OCI-LY1 (cell line): ENCODE data around the gene KLHL40.

ENCODE experiments used
- H2AFZ ChIP-seq: fragments of 200-600 bp; sonication (generic), shearing (Covaris generic); 2 replicates; pipeline ENCODE4 v1.6.0; 2014; ENCODE audit warnings: antibody characterized with exemption, mild to moderate bottlenecking, low read length
- H3F3A ChIP-seq: fragments of 200-600 bp; sonication (generic), shearing (Covaris generic); 2 replicates; pipeline ENCODE4 v1.6.0; 2014; ENCODE audit warnings: mild to moderate bottlenecking, antibody characterized with exemption, low read length, moderate library complexity; ENCODE audit not compliant: insufficient read depth
- H3K27ac ChIP-seq: fragments of 200-600 bp; sonication (generic); 2 replicates; pipeline ENCODE4 v1.5.1; 2014; ENCODE audit warnings: low read length, mixed run types, mild to moderate bottlenecking, low read depth; ENCODE audit not compliant: poor library complexity, severe bottlenecking
- H3K27me3 ChIP-seq: fragments of 200-600 bp; sonication (generic); 2 replicates; pipeline ENCODE4 v1.6.0; 2014; ENCODE audit warnings: antibody characterized with exemption, mild to moderate bottlenecking, low read length, moderate library complexity; ENCODE audit not compliant: insufficient read depth
- H3K36me3 ChIP-seq: fragments of 200-600 bp; sonication (generic); 2 replicates; pipeline ENCODE4 v1.6.1; 2014; ENCODE audit warnings: mild to moderate bottlenecking, antibody characterized with exemption, low read length, moderate library complexity, mixed read lengths; ENCODE audit not compliant: insufficient read depth
- H3K4me1 ChIP-seq: fragments of 200-600 bp; sonication (generic); 2 replicates; pipeline ENCODE4 v1.5.1; 2014; ENCODE audit warnings: mild to moderate bottlenecking, low read length, moderate library complexity; ENCODE audit not compliant: insufficient read depth, severe bottlenecking
- H3K4me2 ChIP-seq: fragments of 200-600 bp; sonication (generic), shearing (Covaris generic); 2 replicates; pipeline ENCODE4 v1.6.1; 2014; ENCODE audit warnings: low read length
- H3K4me3 ChIP-seq: fragments of 200-600 bp; sonication (generic); 2 replicates; pipeline ENCODE4 v1.5.1; 2014; ENCODE audit warnings: low read length, low read depth, mild to moderate bottlenecking, mixed read lengths; ENCODE audit not compliant: poor library complexity, severe bottlenecking
- H3K79me2 ChIP-seq: fragments of 200-600 bp; shearing (Covaris generic); 2 replicates; pipeline ENCODE4 v1.6.1; 2016; ENCODE audit warnings: mixed run types, low read length, mixed read lengths; ENCODE audit not compliant: insufficient read depth
- H3K9ac ChIP-seq: fragments of 200-600 bp; sonication (generic), shearing (Covaris generic); 2 replicates; pipeline ENCODE4 v1.6.1; 2014; ENCODE audit warnings: mild to moderate bottlenecking, low read length, mixed read lengths
- H3K9me2 ChIP-seq: fragments of 200-600 bp; sonication (generic), shearing (Covaris generic); 2 replicates; pipeline ENCODE4 v1.6.1; 2014; ENCODE audit warnings: low read depth, mild to moderate bottlenecking, low read length, mixed read lengths
- H3K9me3 ChIP-seq: fragments of 200-600 bp; shearing (Covaris generic); 2 replicates; pipeline ENCODE4 v1.6.1; 2014; ENCODE audit warnings: low read length, mixed read lengths
- H4K20me1 ChIP-seq: fragments of 200-600 bp; sonication (generic), shearing (Covaris generic); 2 replicates; pipeline ENCODE4 v1.6.0; 2016; ENCODE audit warnings: mild to moderate bottlenecking, low read length; ENCODE audit not compliant: insufficient read depth
- EZH2 ChIP-seq: fragments of 200-600 bp; sonication (generic), shearing (Covaris generic); IDR thresholded peaks from 2 replicates; pipeline ENCODE4 v1.8.0; 2017; ENCODE audit warnings: borderline replicate concordance, mixed run types, mild to moderate bottlenecking, antibody characterized with exemption, low read length, moderate library complexity, mixed read lengths
- TF ChIP-seq, protein P1 (sequence below): fragments of 200-600 bp; sonication (generic), shearing (Covaris generic); IDR thresholded peaks from 2 replicates; pipeline ENCODE4 v1.5.1; 2017; ENCODE audit warnings: mild to moderate bottlenecking, antibody characterized with exemption, low read length, moderate library complexity, mixed read lengths

Gene KLHL40

DNA sequence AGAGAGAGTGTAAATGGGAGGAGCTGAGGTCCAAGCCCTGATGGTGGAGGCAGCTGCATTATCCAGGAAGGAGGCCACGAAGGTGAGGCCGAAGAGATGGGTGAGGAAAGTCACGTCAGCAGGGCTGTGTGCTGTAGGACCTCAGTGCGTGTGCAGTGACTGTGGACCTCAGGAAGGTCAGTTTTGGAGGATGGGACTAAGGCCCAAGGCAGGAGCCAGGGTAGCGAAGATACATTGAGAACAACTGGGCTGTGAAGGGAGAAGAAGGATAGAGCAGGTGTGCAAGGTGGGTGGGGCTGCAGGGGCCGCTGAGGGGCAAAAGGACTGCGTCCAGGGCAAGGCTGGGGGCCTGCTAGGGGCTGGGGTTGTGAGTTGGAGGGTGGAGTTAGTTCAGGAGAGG, 4.9 kb downstream of the KLHL40 start:
- H3K79me2 ChIP-seq = no peaks in the 10 kb centered on the region
- no peak overlapping the region for H3K4me3 ChIP-seq
- H3K27ac ChIP-seq = no peak overlapping the region
- H3K9ac ChIP-seq = no peak overlapping the region
- no peak overlapping the region for H3K4me2 ChIP-seq
- H3K27me3 ChIP-seq = no peaks in the 10 kb centered on the region
- H3K4me1 ChIP-seq = no peaks in the 10 kb centered on the region
- H3F3A ChIP-seq = no peaks in the 10 kb centered on the region
- H2AFZ ChIP-seq = no peak overlapping the region
- H4K20me1 ChIP-seq = no peaks in the 10 kb centered on the region
- H3K9me2 ChIP-seq = no peaks in the 10 kb centered on the region
- no peaks in the 10 kb centered on the region for H3K36me3 ChIP-seq
- no peak for TF ChIP-seq EZH2
- TF ChIP-seq, protein P1, sequence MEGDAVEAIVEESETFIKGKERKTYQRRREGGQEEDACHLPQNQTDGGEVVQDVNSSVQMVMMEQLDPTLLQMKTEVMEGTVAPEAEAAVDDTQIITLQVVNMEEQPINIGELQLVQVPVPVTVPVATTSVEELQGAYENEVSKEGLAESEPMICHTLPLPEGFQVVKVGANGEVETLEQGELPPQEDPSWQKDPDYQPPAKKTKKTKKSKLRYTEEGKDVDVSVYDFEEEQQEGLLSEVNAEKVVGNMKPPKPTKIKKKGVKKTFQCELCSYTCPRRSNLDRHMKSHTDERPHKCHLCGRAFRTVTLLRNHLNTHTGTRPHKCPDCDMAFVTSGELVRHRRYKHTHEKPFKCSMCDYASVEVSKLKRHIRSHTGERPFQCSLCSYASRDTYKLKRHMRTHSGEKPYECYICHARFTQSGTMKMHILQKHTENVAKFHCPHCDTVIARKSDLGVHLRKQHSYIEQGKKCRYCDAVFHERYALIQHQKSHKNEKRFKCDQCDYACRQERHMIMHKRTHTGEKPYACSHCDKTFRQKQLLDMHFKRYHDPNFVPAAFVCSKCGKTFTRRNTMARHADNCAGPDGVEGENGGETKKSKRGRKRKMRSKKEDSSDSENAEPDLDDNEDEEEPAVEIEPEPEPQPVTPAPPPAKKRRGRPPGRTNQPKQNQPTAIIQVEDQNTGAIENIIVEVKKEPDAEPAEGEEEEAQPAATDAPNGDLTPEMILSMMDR = no peak
- no peaks in the 10 kb centered on the region for H3K9me3 ChIP-seq

DNA sequence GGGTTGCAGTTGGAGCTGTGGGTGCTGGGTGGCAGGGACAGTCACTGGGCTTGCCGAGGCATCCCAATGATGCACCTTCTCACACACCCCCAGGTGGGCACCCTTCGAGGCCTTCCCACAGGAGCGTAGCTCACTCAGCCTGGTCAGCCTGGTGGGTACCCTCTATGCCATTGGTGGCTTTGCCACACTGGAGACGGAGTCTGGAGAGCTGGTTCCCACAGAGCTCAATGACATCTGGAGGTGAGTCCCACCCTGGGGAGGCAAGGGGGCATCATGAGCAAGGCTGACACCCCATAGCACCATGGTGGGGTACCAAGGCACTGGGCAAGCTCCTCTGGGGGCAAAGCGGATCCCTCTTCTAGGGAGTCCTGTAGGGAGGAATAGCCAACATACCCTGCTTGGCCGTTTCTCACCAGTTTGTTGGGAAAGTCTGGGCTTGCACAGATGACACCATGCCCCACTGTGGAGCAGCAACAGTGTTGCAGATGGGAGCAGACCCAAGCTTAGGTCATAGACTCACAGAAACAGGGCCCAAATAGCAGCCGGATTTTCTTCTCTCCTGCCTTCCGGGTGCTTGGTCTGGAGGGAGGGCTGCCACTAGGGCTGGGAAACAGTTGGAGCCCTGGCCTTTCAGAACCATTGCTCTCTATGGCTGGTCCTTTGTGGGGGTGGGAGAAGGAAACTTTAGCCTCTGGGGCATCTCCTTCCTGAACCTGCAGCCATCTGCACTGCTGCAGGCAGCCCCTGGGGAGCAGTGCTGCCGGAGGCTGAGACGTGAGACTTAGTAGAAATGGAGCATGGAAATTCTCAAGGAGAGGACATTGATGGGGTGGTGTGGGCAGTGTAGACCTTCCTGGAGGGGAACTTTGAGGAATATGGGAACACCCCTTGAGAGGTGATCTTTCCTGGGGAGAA, 5.7 kb downstream of the KLHL40 start:
- Histone ChIP-seq H3K4me2 (no peak overlapping the region), H3K4me3 (no peak overlapping the region), H3K9me2 (no peaks in the 10 kb centered on the region), H3K9me3 (no peaks in the 10 kb centered on the region), H3K79me2 (no peaks in the 10 kb centered on the region), H3K36me3 (no peaks in the 10 kb centered on the region), H3K4me1 (no peaks in the 10 kb centered on the region), H3F3A (no peaks in the 10 kb centered on the region), H3K27ac (no peak overlapping the region), H3K27me3 (no peaks in the 10 kb centered on the region), H2AFZ (no peak overlapping the region), H3K9ac (no peak overlapping the region), H4K20me1 (no peaks in the 10 kb centered on the region)
- TF ChIP-seq EZH2 = no peak
- TF ChIP-seq, protein P1 = no peak

DNA sequence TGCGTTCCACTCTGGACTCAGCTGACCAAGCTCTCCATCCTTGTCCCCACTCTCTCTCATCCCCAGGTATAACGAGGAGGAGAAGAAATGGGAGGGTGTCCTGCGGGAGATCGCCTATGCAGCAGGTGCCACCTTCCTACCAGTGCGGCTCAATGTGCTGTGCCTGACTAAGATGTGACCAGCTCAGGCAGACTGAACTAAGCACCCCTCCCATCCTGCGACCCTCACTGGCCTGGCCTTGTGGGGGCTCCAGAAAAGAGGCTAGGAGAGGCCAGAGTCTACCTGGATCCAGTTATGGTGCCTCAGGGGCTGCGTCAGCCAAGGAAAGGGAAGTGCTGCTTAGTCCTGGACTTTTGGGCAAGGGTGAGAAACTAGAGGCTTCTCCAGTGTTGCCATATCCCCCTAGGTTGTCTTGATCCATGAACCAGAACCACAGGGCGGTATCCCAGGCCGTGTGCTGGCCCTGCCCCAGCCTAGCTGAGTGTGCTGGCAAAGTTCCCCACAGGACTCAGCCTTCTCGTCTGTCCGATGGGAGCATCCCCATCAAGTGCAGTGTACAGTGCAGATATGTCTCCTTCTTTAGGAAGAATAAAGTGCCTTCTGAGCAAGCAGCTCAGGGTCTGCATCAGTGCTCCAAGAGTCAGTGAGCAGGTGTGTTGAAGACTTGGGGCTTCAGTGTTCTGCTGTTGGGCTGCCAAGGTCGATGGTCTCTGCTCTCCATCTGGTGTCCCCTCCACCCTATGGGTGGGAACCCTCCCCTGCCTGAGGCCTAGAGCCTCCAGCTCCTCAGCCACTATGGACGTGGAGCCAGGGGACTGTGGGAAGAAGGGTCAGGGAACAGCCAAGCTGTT, 6.7 kb downstream of the KLHL40 start:
- H3K36me3 ChIP-seq = no peaks in the 10 kb centered on the region
- no peak overlapping the region for H3K4me3 ChIP-seq
- TF ChIP-seq, protein P1 = no peak
- no peak for TF ChIP-seq EZH2
- H3K4me2 ChIP-seq = no peak overlapping the region
- H2AFZ ChIP-seq = no peak overlapping the region
- no peaks in the 10 kb centered on the region for H3K4me1 ChIP-seq
- no peaks in the 10 kb centered on the region for H3K9me2 ChIP-seq
- no peak overlapping the region for H3K27ac ChIP-seq
- H3K9me3 ChIP-seq = no peaks in the 10 kb centered on the region
- H3F3A ChIP-seq = no peaks in the 10 kb centered on the region
- no peaks in the 10 kb centered on the region for H3K79me2 ChIP-seq
- no peaks in the 10 kb centered on the region for H3K27me3 ChIP-seq
- H3K9ac ChIP-seq = no peak overlapping the region
- H4K20me1 ChIP-seq = no peaks in the 10 kb centered on the region
